HEK293 (cell line): Measurements from ENCODE around the gene LSM7.

ENCODE experiments used
- CTCF ChIA-PET: fragments of 350-600 bp; formaldehyde crosslinking; extraction: SDS; loops from one replicate; lab custom pipeline; 2021; ENCODE audit warnings: antibody characterized with exemption; lab: Yijun Ruan, JAX
- POLR2A ChIA-PET: fragments of 300-600 bp; formaldehyde crosslinking; extraction: SDS; loops from one replicate; lab custom pipeline; 2020; ENCODE audit warnings: antibody characterized with exemption, inconsistent platforms; lab: Yijun Ruan, JAX
- H3K27ac ChIP-seq: fragments of 200-500 bp; sonication (Bioruptor generic); 2 replicates; pipeline ENCODE4 v1.5.1; 2014; ENCODE audit warnings: low read depth, low read length, control low read depth, inconsistent platforms; ENCODE audit errors: extremely low read depth
- H3K36me3 ChIP-seq, 2 experiments: fragments of 200-500 bp in 1 of 2; sonication (Bioruptor generic) in 1 of 2; 1 replicate in 1 of 2; 2 replicates in 1 of 2; pipeline ENCODE4 v1.5.1; 2014 to 2017; ENCODE audit warnings: inconsistent platforms in 2 of 2, low read length in 2 of 2; ENCODE audit not compliant: control insufficient read depth in 2 of 2, insufficient read depth in 1 of 2
- H3K4me1 ChIP-seq: fragments of 200-500 bp; sonication (Bioruptor generic); 2 replicates; pipeline ENCODE4 v1.5.1; 2014; ENCODE audit warnings: mild to moderate bottlenecking, low read length, inconsistent platforms; ENCODE audit not compliant: control insufficient read depth, insufficient read depth
- H3K4me3 ChIP-seq: 2 replicates; pipeline ENCODE4 v1.5.1; 2011; ENCODE audit warnings: low read depth, mild to moderate bottlenecking, control low read depth, low read length, moderate library complexity
- H3K9me3 ChIP-seq: fragments of 200-500 bp; sonication (Bioruptor generic); 2 replicates; pipeline ENCODE4 v1.5.1; 2014; ENCODE audit warnings: low read depth, low read length, inconsistent platforms; ENCODE audit not compliant: control insufficient read depth, insufficient read depth
- BCL11B ChIP-seq: fragments of 450-650 bp; formaldehyde crosslinking; IDR thresholded peaks from 2 replicates; pipeline ENCODE4 v1.5.1; 2016; ENCODE audit warnings: low read depth, missing biosample characterization, missing genetic modification characterization
- IKZF3 ChIP-seq: fragments of 450-650 bp; IDR thresholded peaks from 2 replicates; pipeline ENCODE4 v1.5.0; 2018; ENCODE audit warnings: missing biosample characterization, mild to moderate bottlenecking, missing genetic modification characterization, moderate library complexity
- SP3 ChIP-seq: fragments of 450-650 bp; formaldehyde crosslinking; IDR thresholded peaks from 2 replicates; pipeline ENCODE4 v1.5.1; 2016; ENCODE audit warnings: missing biosample characterization, missing genetic modification characterization
- ZNF174 ChIP-seq: fragments of 450-650 bp; formaldehyde crosslinking; IDR thresholded peaks from 2 replicates; pipeline ENCODE4 v1.5.0; 2017; ENCODE audit warnings: missing biosample characterization, mild to moderate bottlenecking, missing genetic modification characterization
- ZNF274 ChIP-seq, 2 experiments: fragments of 200-500 bp in 1 of 2; fragments of 450-650 bp in 1 of 2; sonication (Bioruptor generic) in 1 of 2; formaldehyde crosslinking in 1 of 2; IDR thresholded peaks; 2 replicates each; pipeline versions ENCODE4 v1.5.1 to v1.6.1; 2014 to 2016; ENCODE audit warnings: borderline replicate concordance in 1 of 2, inconsistent platforms in 1 of 2, low read length in 1 of 2, missing biosample characterization in 1 of 2, missing genetic modification characterization in 1 of 2
- ZNF404 ChIP-seq: fragments of 450-650 bp; formaldehyde crosslinking; IDR thresholded peaks from 2 replicates; pipeline ENCODE4 v1.5.1; 2017; ENCODE audit warnings: missing biosample characterization, missing genetic modification characterization
- ZNF791 ChIP-seq: fragments of 450-650 bp; formaldehyde crosslinking; IDR thresholded peaks from 2 replicates; pipeline ENCODE4 v1.5.1; 2016; ENCODE audit warnings: missing biosample characterization, missing genetic modification characterization
- TF ChIP-seq, protein P1 (sequence below): fragments of 450-650 bp; formaldehyde crosslinking; IDR thresholded peaks from 2 replicates; pipeline ENCODE4 v1.5.1; 2016; ENCODE audit warnings: missing biosample characterization, missing genetic modification characterization
- TF ChIP-seq, protein P2 (sequence below): fragments of 450-650 bp; formaldehyde crosslinking; IDR thresholded peaks from 2 replicates; pipeline ENCODE4 v1.5.0; 2017; ENCODE audit warnings: missing biosample characterization, missing genetic modification characterization, borderline replicate concordance
- TF ChIP-seq, protein P3 (sequence below): fragments of 450-650 bp; formaldehyde crosslinking; IDR thresholded peaks from 2 replicates; pipeline ENCODE4 v1.5.1; 2016; ENCODE audit warnings: missing biosample characterization, missing genetic modification characterization
- TF ChIP-seq, protein P4 (sequence below): fragments of 450-650 bp; formaldehyde crosslinking; conservative IDR thresholded peaks from 2 replicates; pipeline ENCODE4 v1.5.1; 2016; ENCODE audit warnings: low read depth, missing biosample characterization, missing genetic modification characterization
- TF ChIP-seq, protein P5 (sequence below): fragments of 450-650 bp; formaldehyde crosslinking; IDR thresholded peaks from 2 replicates; pipeline ENCODE4 v1.5.1; 2016; ENCODE audit warnings: missing biosample characterization, missing genetic modification characterization
- TF ChIP-seq, protein P6 (sequence below): fragments of 450-650 bp; formaldehyde crosslinking; IDR thresholded peaks from 2 replicates; pipeline ENCODE4 v1.5.1; 2016; ENCODE audit warnings: missing biosample characterization, missing genetic modification characterization
- TF ChIP-seq, protein P7 (sequence below): fragments of 450-650 bp; formaldehyde crosslinking; IDR thresholded peaks from 2 replicates; pipeline ENCODE4 v1.5.1; 2017; ENCODE audit warnings: missing biosample characterization, mild to moderate bottlenecking, missing genetic modification characterization, moderate library complexity
- TF ChIP-seq, protein P8 (sequence below): fragments of 450-650 bp; formaldehyde crosslinking; IDR thresholded peaks from 2 replicates; pipeline ENCODE4 v1.5.1; 2016; ENCODE audit warnings: missing biosample characterization, missing genetic modification characterization

The LSM7 gene

DNA sequence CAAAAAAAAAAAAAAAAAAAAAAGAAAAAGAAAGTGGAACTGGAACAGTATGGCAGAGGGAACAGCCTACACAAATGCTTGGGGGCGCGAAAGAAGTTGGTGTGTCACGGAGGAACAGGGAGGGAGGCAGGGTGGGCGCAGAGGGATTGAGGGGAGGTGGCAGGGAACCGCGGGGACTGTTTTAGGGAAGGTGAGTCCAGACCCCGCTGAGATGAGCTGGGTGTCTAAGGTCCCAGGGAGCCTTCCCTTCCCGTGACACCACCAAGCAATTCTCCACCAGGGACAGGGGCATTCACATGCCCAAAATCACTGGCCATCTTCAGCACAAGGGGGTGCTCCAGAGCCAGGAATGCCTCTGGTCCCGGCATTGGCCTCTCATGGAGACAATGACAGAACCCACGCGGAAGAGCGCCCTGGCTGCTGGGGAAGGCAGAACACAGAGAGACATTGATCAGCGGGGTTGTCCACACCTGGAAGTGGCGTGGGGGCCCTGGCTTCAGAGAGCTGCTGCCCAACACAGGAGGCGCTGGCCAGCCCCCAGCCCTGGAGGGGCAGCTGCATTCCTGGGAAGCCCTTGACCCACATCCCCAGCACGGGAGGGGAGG is 53.4 kb downstream of the LSM7 start (continued):
- TF ChIP-seq, protein P1, sequence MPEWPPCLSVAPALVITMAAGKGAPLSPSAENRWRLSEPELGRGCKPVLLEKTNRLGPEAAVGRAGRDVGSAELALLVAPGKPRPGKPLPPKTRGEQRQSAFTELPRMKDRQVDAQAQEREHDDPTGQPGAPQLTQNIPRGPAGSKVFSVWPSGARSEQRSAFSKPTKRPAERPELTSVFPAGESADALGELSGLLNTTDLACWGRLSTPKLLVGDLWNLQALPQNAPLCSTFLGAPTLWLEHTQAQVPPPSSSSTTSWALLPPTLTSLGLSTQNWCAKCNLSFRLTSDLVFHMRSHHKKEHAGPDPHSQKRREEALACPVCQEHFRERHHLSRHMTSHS, result no peak
- TF ChIP-seq, protein P2, sequence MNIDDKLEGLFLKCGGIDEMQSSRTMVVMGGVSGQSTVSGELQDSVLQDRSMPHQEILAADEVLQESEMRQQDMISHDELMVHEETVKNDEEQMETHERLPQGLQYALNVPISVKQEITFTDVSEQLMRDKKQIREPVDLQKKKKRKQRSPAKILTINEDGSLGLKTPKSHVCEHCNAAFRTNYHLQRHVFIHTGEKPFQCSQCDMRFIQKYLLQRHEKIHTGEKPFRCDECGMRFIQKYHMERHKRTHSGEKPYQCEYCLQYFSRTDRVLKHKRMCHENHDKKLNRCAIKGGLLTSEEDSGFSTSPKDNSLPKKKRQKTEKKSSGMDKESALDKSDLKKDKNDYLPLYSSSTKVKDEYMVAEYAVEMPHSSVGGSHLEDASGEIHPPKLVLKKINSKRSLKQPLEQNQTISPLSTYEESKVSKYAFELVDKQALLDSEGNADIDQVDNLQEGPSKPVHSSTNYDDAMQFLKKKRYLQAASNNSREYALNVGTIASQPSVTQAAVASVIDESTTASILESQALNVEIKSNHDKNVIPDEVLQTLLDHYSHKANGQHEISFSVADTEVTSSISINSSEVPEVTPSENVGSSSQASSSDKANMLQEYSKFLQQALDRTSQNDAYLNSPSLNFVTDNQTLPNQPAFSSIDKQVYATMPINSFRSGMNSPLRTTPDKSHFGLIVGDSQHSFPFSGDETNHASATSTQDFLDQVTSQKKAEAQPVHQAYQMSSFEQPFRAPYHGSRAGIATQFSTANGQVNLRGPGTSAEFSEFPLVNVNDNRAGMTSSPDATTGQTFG (tag by site-specific recombination), result no peak
- TF ChIP-seq ZNF791 (tag by site-specific recombination), result no peak
- TF ChIP-seq, protein P3, sequence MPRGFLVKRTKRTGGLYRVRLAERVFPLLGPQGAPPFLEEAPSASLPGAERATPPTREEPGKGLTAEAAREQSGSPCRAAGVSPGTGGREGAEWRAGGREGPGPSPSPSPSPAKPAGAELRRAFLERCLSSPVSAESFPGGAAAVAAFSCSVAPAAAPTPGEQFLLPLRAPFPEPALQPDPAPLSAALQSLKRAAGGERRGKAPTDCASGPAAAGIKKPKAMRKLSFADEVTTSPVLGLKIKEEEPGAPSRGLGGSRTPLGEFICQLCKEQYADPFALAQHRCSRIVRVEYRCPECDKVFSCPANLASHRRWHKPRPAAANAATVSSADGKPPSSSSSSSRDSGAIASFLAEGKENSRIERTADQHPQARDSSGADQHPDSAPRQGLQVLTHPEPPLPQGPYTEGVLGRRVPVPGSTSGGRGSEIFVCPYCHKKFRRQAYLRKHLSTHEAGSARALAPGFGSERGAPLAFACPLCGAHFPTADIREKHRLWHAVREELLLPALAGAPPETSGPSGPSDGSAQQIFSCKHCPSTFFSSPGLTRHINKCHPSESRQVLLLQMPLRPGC (tag by site-specific recombination), result 0 out of 2 replicates have a peak, but pooled peaks have one; percentile 12
- peak; percentile 61; the same call in 1 of the 2 replicates for TF ChIP-seq BCL11B
- TF ChIP-seq IKZF3, result peak; percentile 81
- TF ChIP-seq, protein P4, sequence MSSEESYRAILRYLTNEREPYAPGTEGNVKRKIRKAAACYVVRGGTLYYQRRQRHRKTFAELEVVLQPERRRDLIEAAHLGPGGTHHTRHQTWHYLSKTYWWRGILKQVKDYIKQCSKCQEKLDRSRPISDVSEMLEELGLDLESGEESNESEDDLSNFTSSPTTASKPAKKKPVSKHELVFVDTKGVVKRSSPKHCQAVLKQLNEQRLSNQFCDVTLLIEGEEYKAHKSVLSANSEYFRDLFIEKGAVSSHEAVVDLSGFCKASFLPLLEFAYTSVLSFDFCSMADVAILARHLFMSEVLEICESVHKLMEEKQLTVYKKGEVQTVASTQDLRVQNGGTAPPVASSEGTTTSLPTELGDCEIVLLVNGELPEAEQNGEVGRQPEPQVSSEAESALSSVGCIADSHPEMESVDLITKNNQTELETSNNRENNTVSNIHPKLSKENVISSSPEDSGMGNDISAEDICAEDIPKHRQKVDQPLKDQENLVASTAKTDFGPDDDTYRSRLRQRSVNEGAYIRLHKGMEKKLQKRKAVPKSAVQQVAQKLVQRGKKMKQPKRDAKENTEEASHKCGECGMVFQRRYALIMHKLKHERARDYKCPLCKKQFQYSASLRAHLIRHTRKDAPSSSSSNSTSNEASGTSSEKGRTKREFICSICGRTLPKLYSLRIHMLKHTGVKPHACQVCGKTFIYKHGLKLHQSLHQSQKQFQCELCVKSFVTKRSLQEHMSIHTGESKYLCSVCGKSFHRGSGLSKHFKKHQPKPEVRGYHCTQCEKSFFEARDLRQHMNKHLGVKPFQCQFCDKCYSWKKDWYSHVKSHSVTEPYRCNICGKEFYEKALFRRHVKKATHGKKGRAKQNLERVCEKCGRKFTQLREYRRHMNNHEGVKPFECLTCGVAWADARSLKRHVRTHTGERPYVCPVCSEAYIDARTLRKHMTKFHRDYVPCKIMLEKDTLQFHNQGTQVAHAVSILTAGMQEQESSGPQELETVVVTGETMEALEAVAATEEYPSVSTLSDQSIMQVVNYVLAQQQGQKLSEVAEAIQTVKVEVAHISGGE (tag by site-specific recombination), result 0 out of 2 replicates have a peak, but pooled peaks have one; percentile 21

DNA sequence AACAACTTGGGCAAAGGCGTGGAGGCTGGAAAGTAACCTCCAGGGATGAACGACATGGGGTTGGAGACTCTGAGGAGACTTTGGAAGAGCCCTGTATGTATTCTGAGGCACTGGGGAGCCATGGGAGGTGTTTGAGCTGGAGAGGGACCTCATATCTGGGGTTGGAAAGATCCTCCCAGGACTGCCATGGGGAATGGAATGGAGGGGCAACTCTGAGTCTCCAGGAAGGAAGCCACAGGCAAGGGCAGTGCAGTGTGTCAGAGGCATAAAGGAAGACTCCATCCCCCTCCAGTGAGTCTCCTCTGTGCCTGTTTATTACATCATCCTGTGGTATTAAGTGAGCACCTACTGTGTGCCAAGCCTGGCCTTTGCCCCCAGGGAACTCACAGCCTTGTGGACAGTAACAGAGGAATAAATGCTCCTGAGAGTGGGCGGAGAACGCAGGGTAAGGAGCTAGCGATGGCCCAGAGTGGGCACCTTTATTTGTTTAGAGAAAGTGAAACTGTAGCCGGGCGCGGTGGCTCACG is 54.1 kb downstream of the LSM7 start:
- H3K9me3 ChIP-seq, result no peaks in the 10 kb centered on the region
- ChIA-PET CTCF (interaction anchor here (0.5 to 4.3 kb wide), 26 partner anchors 11 to 383 kb away, joined by 3 to 25 read pairs (median 4); partner anchors contain the start of genes LMNB2, LSM7 and SPPL2B), POLR2A (interaction anchor here (0.6 to 1.4 kb wide), 5 partner anchors 25 to 646 kb away, joined by 3 to 9 read pairs (median 4); partner anchors contain the start of gene PLEKHJ1)
- peak overlapping the region; percentile 98 for H3K27ac ChIP-seq
- peaks cover 6 to 32% of the 10 kb centered on the region in 2 experiments; a peak in 2 of 3 replicates for H3K36me3 ChIP-seq
- 0 out of 2 replicates have a peak, but pooled peaks cover 2% of the 10 kb centered on the region for H3K4me1 ChIP-seq
- H3K4me3 ChIP-seq, result no peak overlapping the region
- TF ChIP-seq, protein P5, sequence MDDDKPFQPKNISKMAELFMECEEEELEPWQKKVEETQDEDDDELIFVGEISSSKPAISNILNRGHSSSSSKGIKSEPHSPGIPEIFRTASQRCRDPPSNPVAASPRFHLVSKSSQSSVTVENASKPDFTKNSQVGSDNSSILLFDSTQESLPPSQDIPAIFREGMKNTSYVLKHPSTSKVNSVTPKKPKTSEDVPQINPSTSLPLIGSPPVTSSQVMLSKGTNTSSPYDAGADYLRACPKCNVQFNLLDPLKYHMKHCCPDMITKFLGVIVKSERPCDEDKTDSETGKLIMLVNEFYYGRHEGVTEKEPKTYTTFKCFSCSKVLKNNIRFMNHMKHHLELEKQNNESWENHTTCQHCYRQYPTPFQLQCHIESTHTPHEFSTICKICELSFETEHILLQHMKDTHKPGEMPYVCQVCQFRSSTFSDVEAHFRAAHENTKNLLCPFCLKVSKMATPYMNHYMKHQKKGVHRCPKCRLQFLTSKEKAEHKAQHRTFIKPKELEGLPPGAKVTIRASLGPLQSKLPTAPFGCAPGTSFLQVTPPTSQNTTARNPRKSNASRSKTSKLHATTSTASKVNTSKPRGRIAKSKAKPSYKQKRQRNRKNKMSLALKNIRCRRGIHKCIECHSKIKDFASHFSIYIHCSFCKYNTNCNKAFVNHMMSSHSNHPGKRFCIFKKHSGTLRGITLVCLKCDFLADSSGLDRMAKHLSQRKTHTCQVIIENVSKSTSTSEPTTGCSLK (tag by site-specific recombination), result no peak
- TF ChIP-seq ZNF791 (tag by site-specific recombination) (no peak), ZNF404 (no peak), ZNF274 (IDR thresholded peaks at IDR 0.05; ENCODE audit: low read length) (no peak), ZNF274 (tag by site-specific recombination; IDR thresholded peaks at IDR 0.05; ENCODE audit: borderline replicate concordance) (no peak), ZNF174 (tag by site-specific recombination) (no peak), SP3 (tag by site-specific recombination) (no peak)
- TF ChIP-seq, protein P6, sequence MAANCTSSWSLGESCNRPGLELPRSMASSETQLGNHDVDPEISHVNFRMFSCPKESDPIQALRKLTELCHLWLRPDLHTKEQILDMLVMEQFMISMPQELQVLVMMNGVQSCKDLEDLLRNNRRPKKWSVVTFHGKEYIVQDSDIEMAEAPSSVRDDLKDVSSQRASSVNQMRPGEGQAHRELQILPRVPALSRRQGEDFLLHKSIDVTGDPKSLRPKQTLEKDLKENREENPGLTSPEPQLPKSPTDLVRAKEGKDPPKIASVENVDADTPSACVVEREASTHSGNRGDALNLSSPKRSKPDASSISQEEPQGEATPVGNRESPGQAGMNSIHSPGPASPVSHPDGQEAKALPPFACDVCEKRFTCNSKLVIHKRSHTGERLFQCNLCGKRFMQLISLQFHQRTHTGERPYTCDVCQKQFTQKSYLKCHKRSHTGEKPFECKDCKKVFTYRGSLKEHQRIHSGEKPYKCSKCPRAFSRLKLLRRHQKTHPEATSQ (tag by site-specific recombination), result no peak
- TF ChIP-seq, protein P7, sequence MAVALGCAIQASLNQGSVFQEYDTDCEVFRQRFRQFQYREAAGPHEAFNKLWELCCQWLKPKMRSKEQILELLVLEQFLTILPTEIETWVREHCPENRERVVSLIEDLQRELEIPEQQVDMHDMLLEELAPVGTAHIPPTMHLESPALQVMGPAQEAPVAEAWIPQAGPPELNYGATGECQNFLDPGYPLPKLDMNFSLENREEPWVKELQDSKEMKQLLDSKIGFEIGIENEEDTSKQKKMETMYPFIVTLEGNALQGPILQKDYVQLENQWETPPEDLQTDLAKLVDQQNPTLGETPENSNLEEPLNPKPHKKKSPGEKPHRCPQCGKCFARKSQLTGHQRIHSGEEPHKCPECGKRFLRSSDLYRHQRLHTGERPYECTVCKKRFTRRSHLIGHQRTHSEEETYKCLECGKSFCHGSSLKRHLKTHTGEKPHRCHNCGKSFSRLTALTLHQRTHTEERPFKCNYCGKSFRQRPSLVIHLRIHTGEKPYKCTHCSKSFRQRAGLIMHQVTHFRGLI (tag by site-specific recombination), result no peak
- TF ChIP-seq, protein P8, sequence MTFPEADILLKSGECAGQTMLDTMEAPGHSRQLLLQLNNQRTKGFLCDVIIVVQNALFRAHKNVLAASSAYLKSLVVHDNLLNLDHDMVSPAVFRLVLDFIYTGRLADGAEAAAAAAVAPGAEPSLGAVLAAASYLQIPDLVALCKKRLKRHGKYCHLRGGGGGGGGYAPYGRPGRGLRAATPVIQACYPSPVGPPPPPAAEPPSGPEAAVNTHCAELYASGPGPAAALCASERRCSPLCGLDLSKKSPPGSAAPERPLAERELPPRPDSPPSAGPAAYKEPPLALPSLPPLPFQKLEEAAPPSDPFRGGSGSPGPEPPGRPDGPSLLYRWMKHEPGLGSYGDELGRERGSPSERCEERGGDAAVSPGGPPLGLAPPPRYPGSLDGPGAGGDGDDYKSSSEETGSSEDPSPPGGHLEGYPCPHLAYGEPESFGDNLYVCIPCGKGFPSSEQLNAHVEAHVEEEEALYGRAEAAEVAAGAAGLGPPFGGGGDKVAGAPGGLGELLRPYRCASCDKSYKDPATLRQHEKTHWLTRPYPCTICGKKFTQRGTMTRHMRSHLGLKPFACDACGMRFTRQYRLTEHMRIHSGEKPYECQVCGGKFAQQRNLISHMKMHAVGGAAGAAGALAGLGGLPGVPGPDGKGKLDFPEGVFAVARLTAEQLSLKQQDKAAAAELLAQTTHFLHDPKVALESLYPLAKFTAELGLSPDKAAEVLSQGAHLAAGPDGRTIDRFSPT, result peak; percentile 49; the same call in 1 of the 2 replicates
